Keratinocyte (primary cell): Measurements from ENCODE around the gene IRF1. TPM values are rescaled to one million over a fixed set of nuclear protein-coding genes. Genes with fewer than 3 reads are reported as not detected.

Experiments
- DNase-seq: peaks from one replicate; pipeline ENCODE4 v3.0.0-alpha.2; 2011; ENCODE audit warnings: low read depth, missing footprints, low spot score
- FAIRE-seq: peaks from 2 replicates; lab custom pipeline; 2011; peaks lifted over from hg19 to GRCh38; lab: Jason Lieb, UNC
- H2AFZ ChIP-seq: 2 replicates; pipeline ENCODE4 v1.6.0; 2012; ENCODE audit warnings: low read length, control low read depth, inconsistent platforms; ENCODE audit not compliant: control insufficient read depth
- H3K27ac ChIP-seq: 2 replicates; pipeline ENCODE4 v1.5.1; 2011; ENCODE audit warnings: low read length; ENCODE audit not compliant: control insufficient read depth, insufficient read depth
- H3K27me3 ChIP-seq: 3 replicates; pipeline ENCODE4 v1.6.0; 2011; ENCODE audit warnings: low read length; ENCODE audit not compliant: control insufficient read depth, insufficient read depth; ENCODE audit errors: extremely low read depth
- H3K36me3 ChIP-seq, 2 experiments: 2 replicates in 1 of 2; 3 replicates in 1 of 2; pipeline ENCODE4 v1.5.1; 2011; ENCODE audit warnings: low read length in 2 of 2, mild to moderate bottlenecking in 1 of 2; ENCODE audit not compliant: control insufficient read depth in 2 of 2, insufficient read depth in 2 of 2; ENCODE audit errors: extremely low read depth in 1 of 2
- H3K4me1 ChIP-seq: 3 replicates; pipeline ENCODE4 v1.5.1; 2011; ENCODE audit warnings: low read length; ENCODE audit not compliant: control insufficient read depth, insufficient read depth; ENCODE audit errors: extremely low read depth
- H3K4me2 ChIP-seq: 3 replicates; pipeline ENCODE4 v1.6.0; 2011; ENCODE audit warnings: low read depth, low read length; ENCODE audit not compliant: control insufficient read depth, insufficient read depth; ENCODE audit errors: extremely low read depth
- H3K4me3 ChIP-seq, 3 experiments: fragments of 200-600 bp in 1 of 3; sonication (generic) in 1 of 3; 2 replicates in 2 of 3; 3 replicates in 1 of 3; pipeline ENCODE4 v1.5.1; 2011 to 2016; ENCODE audit warnings: low read length in 3 of 3, mild to moderate bottlenecking in 3 of 3, control low read depth in 2 of 3, inconsistent platforms in 1 of 3, low read depth in 1 of 3, mixed read lengths in 1 of 3, mixed run types in 1 of 3, moderate library complexity in 1 of 3; ENCODE audit not compliant: control insufficient read depth in 2 of 3, insufficient read depth in 2 of 3; ENCODE audit errors: extremely low read depth in 1 of 3
- H3K79me2 ChIP-seq: 2 replicates; pipeline ENCODE4 v1.6.0; 2012; ENCODE audit warnings: low read length; ENCODE audit not compliant: control insufficient read depth, insufficient read depth
- H3K9ac ChIP-seq: 3 replicates; pipeline ENCODE4 v1.6.0; 2011; ENCODE audit warnings: low read length; ENCODE audit not compliant: control insufficient read depth, insufficient read depth; ENCODE audit errors: extremely low read depth
- H3K9me1 ChIP-seq: 3 replicates; pipeline ENCODE4 v1.6.0; 2011; ENCODE audit warnings: low read length; ENCODE audit not compliant: control insufficient read depth, insufficient read depth; ENCODE audit errors: extremely low read depth
- H3K9me3 ChIP-seq: 2 replicates; pipeline ENCODE4 v1.5.1; 2012; ENCODE audit warnings: low read depth, low read length; ENCODE audit not compliant: control insufficient read depth
- H4K20me1 ChIP-seq: 3 replicates; pipeline ENCODE4 v1.6.0; 2011; ENCODE audit warnings: low read length; ENCODE audit not compliant: control insufficient read depth, insufficient read depth; ENCODE audit errors: extremely low read depth
- CTCF ChIP-seq, 3 experiments: IDR thresholded peaks in 1 of 3; conservative IDR thresholded peaks in 1 of 3; optimal IDR thresholded peaks in 1 of 3; 2 replicates in 2 of 3; 3 replicates in 1 of 3; pipeline versions ENCODE3 to v1.5.1; 2011; ENCODE audit warnings: low read length in 3 of 3, mild to moderate bottlenecking in 3 of 3, moderate library complexity in 2 of 3, control low read depth in 1 of 3, inconsistent platforms in 1 of 3; ENCODE audit not compliant: insufficient read depth in 2 of 3; ENCODE audit errors: extremely low read depth in 1 of 3
- EZH2 ChIP-seq: IDR thresholded peaks from one replicate; pipeline ENCODE4 v1.6.1; 2012; ENCODE audit warnings: inconsistent platforms, mild to moderate bottlenecking, low read length, moderate library complexity
- dilution Hi-C: fragments of 300-500 bp; cut with MboI; formaldehyde crosslinking; loops from one replicate; pipeline ENCODE4 v1.7.0; 2020; ENCODE audit warnings: low sequenced_read_pairs; ENCODE audit not compliant: extremely low pct_ligation_motif_present
- polyA plus RNA-seq, 5 experiments: library from polyadenylated mRNA; depleted of rRNA in 3 of 5; stranded (reverse) in 3 of 5; stranded (forward) in 1 of 5; unstranded in 1 of 5; fragments of >200 nt; gene quantifications; 1 replicate in 1 of 5; 2 replicates in 3 of 5; 3 replicates in 1 of 5; pipeline versions ENCODE4 v1.2.1 to v1.2.3, GENCODE V29; 2011 to 2012; ENCODE audit warnings: missing spikeins in 2 of 5, low read depth in 1 of 5, low replicate concordance in 1 of 5

Gene IRF1
- polyA plus RNA-seq, 1 donor (not counting 4 experiments of a cell fraction or from before 2014, with no cell fraction given): 6.2 TPM

- Histone ChIP-seq H3K27me3 (no peaks in the 10 kb centered on the region), H3K79me2 (no peaks in the 10 kb centered on the region), H3K9me1 (no peaks in the 10 kb centered on the region), H3K4me1 (peaks cover 16% of the 10 kb centered on the region), H2AFZ (no peak overlapping the region), H3K36me3 (no peaks in the 10 kb centered on the region), H3K4me3 (no peak overlapping the region), H3K9me3 (no peaks in the 10 kb centered on the region), H3K9ac (no peak overlapping the region), H3K4me2 (no peak overlapping the region), H3K27ac (no peak overlapping the region), H4K20me1 (no peaks in the 10 kb centered on the region)
- no peak for FAIRE-seq
- dilution Hi-C loops: no loop called here
- TF ChIP-seq EZH2 (no peak), CTCF (optimal IDR thresholded peaks at IDR 0.05 in 1 of 3, IDR thresholded peaks at IDR 0.05 in 1 of 3, conservative IDR thresholded peaks at IDR 0.05 in 1 of 3; ENCODE audit: extremely low read depth in 1 of 3, insufficient read depth in 2 of 3, low read length in 3 of 3) (peak in 1 of 3 experiments; percentile 16)
- no peak for DNase-seq
These were observed 13.4 kb downstream of the IRF1 start for GRCh38 chr5:132476876-132477781.

GRCh38 chr5:132475987-132476875 is 14.3 kb downstream of the IRF1 start:
- FAIRE-seq (no peak), DNase-seq (no peak)
- H3K4me3 ChIP-seq: no peak overlapping the region
- H3K4me1 ChIP-seq: peaks cover 16% of the 10 kb centered on the region
- H3K9me1 ChIP-seq: no peaks in the 10 kb centered on the region
- no peaks in the 10 kb centered on the region for H3K36me3 ChIP-seq
- H3K27ac ChIP-seq: no peak overlapping the region
- H3K4me2 ChIP-seq: no peak overlapping the region
- no peak overlapping the region for H3K9ac ChIP-seq
- dilution Hi-C loops: no loop called here
- H3K9me3 ChIP-seq: no peaks in the 10 kb centered on the region
- TF ChIP-seq EZH2: no peak
- TF ChIP-seq CTCF (optimal IDR thresholded peaks at IDR 0.05 in 1 of 3, IDR thresholded peaks at IDR 0.05 in 1 of 3, conservative IDR thresholded peaks at IDR 0.05 in 1 of 3; ENCODE audit: extremely low read depth in 1 of 3, insufficient read depth in 2 of 3, low read length in 3 of 3): no peak
- no peaks in the 10 kb centered on the region for H3K27me3 ChIP-seq
- no peaks in the 10 kb centered on the region for H3K79me2 ChIP-seq
- H2AFZ ChIP-seq: no peak overlapping the region
- H4K20me1 ChIP-seq: no peaks in the 10 kb centered on the region
